Measurements from ENCODE around the gene CNOT4.

Gene CNOT4

DNA sequence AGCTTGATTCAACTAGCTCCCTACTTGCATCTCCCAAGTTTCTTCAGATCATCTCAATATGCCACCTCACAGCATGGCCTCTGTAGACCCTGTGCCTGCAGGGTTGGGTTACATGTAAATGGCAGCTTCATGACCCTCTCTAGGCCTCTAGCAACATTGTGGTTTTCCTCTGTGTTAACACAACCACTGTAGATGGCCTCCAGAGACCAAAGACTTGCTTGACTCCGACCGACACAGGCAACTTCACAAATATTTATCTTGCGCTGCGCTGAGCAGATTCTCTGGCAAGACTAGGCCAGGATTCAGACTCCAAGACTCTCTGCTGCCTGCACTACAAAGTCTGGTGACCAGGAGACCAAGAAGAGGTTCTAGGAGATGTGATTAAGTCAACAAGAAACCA, 75.9 kb downstream of the CNOT4 start:
- no peak for DNase-seq (ENCODE audit: low read depth)
- H3K4me3 ChIP-seq (ENCODE audit: low read length) = no peak overlapping the region
- TF ChIP-seq, protein P1, sequence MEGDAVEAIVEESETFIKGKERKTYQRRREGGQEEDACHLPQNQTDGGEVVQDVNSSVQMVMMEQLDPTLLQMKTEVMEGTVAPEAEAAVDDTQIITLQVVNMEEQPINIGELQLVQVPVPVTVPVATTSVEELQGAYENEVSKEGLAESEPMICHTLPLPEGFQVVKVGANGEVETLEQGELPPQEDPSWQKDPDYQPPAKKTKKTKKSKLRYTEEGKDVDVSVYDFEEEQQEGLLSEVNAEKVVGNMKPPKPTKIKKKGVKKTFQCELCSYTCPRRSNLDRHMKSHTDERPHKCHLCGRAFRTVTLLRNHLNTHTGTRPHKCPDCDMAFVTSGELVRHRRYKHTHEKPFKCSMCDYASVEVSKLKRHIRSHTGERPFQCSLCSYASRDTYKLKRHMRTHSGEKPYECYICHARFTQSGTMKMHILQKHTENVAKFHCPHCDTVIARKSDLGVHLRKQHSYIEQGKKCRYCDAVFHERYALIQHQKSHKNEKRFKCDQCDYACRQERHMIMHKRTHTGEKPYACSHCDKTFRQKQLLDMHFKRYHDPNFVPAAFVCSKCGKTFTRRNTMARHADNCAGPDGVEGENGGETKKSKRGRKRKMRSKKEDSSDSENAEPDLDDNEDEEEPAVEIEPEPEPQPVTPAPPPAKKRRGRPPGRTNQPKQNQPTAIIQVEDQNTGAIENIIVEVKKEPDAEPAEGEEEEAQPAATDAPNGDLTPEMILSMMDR (conservative IDR thresholded peaks at IDR 0.05; ENCODE audit: low read length) = no peak

DNA sequence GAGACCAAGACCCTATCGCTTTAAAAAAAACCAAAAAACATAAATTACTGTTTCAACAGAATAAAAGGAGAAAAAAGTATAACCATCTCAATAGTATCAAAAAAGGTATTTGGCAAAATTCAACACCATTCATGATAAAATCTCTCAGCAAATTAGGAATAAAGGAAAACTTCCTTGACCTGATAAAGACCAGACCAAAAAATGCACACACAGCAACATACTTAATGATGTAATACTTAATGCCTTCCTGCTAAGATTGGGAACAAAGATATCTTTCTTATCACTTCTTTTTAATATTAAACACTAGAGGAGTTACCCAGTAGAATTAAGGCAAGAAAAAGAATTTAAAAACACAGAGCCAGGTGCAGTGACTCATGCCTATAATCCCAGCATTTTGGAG, 79.3 kb downstream of the CNOT4 start:
- TF ChIP-seq, protein P1 (conservative IDR thresholded peaks at IDR 0.05; ENCODE audit: low read length) = no peak
- DNase-seq (ENCODE audit: low read depth) = no peak

DNA sequence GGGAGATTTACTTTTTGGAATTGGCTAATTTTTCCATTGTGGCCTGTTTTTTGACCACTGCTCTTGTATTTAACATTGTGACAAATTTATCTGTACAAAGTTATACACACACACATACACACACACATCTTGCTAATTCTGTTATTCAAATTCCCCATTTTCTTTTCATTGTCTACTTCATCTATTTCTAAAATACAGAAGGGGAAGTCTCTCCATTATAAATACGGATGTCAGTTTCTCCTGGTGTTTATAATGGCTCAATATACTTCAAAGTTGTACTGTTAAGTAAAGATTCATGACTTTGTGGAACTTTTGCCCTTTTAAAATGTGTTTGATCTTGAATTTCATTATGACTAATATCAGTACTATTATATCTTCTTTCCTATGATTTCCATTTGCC, 81.0 kb downstream of the CNOT4 start:
- no peak overlapping the region for H3K4me3 ChIP-seq (ENCODE audit: low read length)
- TF ChIP-seq, protein P1 (conservative IDR thresholded peaks at IDR 0.05; ENCODE audit: low read length) = no peak
- no peak for DNase-seq (ENCODE audit: low read depth)

More for the DNA sequence above, 79.3 kb downstream of the CNOT4 start:
- H3K4me3 ChIP-seq (ENCODE audit: low read length) = no peak overlapping the region

DNA sequence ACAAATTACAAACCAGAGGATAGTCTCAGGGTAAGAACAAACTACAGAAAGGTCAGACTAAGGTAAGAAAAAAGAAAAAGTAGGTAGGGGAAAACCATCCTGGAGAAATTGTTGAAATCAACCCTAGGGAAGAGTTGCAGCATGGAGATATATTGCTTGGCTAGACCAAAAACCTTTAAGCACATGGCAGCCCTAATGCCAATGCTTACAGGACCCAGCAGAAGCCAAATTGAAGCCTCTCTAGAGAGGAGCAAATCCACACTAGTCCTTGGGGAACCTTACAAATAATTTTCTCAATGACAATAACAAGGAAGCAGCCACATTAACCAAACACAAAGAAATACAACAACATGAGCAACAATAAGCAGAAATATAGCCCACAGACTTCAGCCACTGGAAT, 81.9 kb downstream of the CNOT4 start:
- no peak overlapping the region for H3K4me3 ChIP-seq (ENCODE audit: low read length)
- no peak for DNase-seq (ENCODE audit: low read depth)
- TF ChIP-seq, protein P1 (conservative IDR thresholded peaks at IDR 0.05; ENCODE audit: low read length) = no peak

DNA sequence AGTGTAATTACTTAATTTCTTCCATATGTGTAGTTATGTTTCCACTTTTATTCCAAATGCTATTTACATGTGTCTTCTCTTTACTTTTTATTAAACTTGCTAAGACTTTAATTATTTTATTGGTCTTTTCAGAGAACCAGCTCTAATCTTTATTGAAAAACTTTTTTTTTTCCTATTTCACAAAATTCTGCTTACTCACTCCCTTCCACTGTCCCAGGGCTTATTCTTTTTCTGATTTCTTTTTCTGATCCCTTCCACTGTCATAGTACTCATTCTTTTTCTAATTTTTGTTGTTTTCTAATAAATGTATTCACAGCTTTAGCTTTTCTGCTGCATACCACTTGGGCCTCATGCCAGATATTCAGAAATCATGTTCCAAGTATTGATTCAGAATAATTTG, 82.7 kb downstream of the CNOT4 start:
- DNase-seq (ENCODE audit: low read depth) = no peak
- no peak overlapping the region for H3K4me3 ChIP-seq (ENCODE audit: low read length)
- TF ChIP-seq, protein P1 (conservative IDR thresholded peaks at IDR 0.05; ENCODE audit: low read length) = no peak

DNA sequence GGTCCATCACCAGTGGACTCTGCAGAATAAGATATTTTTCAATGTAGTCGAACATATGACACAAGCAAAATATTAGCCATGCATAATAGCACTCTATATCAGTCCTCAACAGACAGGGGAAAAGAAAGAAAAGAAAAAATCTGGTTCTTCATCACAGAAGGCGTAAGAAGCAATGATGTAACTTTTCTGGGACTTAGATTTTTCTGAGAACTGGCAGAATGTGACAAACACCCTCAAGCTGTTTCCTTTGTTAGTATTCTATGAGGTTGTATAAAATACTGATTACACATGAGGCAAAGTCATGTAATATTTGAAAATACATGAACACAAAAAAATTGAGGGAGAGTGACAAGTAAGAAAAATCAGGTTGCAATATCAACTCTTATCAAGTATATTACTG, 84.9 kb downstream of the CNOT4 start:
- TF ChIP-seq, protein P1 (conservative IDR thresholded peaks at IDR 0.05; ENCODE audit: low read length) = no peak
- H3K4me3 ChIP-seq (ENCODE audit: low read length) = no peak overlapping the region
- no peak for DNase-seq (ENCODE audit: low read depth)

DNA sequence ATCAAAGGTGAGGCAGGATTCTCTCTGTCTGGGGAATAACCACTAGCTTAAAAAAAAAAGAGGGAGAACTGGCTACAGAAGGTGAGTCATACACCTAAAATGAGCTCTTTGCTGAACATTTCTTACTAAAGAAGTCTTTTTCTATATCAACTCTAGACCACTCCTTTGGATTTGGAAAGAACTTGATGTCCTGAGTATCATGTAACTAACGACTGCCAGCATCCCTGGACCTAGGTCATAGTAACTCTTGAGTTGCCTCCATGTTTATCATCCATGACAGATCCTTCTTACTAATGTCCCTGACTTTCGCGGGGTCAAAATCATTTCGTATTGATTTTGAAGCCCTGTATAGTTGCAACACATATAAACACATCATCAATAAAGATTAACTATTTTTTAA, 89.1 kb downstream of the CNOT4 start:
- TF ChIP-seq, protein P1 (conservative IDR thresholded peaks at IDR 0.05; ENCODE audit: low read length) = no peak
- DNase-seq (ENCODE audit: low read depth) = no peak
- H3K4me3 ChIP-seq (ENCODE audit: low read length) = no peak overlapping the region
